ENCODE results near the gene HMCN2.

DNA sequence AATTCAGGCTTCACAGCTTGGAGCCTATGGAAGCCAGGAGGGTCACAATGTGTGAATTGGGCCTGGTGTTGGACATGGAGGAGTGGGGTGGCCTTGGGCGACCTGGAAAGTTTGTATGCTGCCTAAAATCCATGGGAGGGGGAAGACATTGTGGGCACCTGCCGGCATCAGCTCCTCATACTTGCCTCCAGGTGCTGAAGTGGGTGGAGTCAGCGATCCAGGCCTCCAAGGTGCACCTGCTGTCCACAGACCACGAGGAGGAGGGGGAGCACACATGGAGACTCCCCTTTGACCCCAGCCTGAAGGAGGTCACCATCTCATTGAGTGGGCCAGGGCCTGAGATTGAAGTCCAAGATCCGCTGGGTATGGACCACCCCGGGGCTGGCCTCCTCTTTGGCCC is 29.1 kb downstream of the HMCN2 start:
- TF ChIP-seq POLR2A (IDR thresholded peaks at IDR 0.05) = no peak
- TF ChIP-seq CTCF (IDR thresholded peaks at IDR 0.05) = no peak

All from upper lobe of left lung (tissue), 4 donors.